ENCODE data around the gene SLC26A2.

DNA sequence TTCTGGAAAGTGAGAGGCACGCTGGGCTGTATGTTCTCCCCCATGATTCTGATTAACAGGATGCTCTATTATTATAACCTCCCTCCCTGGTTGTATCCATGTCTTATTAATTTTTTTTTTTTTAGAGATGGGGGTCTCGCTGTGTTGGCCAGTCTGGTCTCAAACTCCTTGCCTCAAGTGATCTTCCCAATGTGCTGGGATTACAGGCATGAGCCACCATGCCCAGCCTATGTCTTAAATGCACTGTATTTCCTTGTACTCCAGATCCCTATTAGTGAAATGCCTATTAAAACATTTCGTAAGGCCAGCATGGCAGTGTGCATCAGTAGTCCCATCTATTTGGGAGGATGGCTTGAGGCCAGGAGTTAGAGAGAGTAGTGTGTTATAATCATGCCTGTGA, 32.9 kb downstream of the SLC26A2 start:
- TF ChIP-seq CTCF (IDR thresholded peaks at IDR 0.05), result no peak
- no peak for TF ChIP-seq POLR2AphosphoS5 (IDR thresholded peaks at IDR 0.05)
- no peak for TF ChIP-seq POLR2A (IDR thresholded peaks at IDR 0.05)
